MCF 10A (cell line): ENCODE data around the gene HMGCS2. TPM values are rescaled to one million over a fixed set of nuclear protein-coding genes. Genes with fewer than 3 reads are reported as not detected.

Source experiments
- Bru-seq: library from RNA; stranded (reverse); fragments of 400-500 nt; gene quantifications from one replicate; lab custom pipeline; 2021; lab: Mats Ljungman, UMichigan
- BruChase-seq, 2 experiments: library from RNA; stranded (reverse); fragments of 400-500 nt; gene quantifications; one replicate each; lab custom pipeline; 2021; lab: Mats Ljungman, UMichigan
- BruUV-seq: library from RNA; stranded (reverse); fragments of 400-500 nt; replicated peaks from 2 replicates; lab custom pipeline; 2021; lab: Mats Ljungman, UMichigan
- CTCF ChIA-PET: fragments of 300-600 bp; sonication (Branson Sonifier 250); formaldehyde crosslinking; extraction: SDS; loops from one replicate; lab custom pipeline; 2021; ENCODE audit warnings: antibody characterized with exemption, inconsistent platforms; lab: Yijun Ruan, JAX
- POLR2A ChIA-PET: fragments of 300-600, 350-650 bp; sonication (Branson Sonifier 250); formaldehyde crosslinking; extraction: SDS; loops from one replicate; lab custom pipeline; 2020; ENCODE audit warnings: antibody characterized with exemption, inconsistent platforms; lab: Yijun Ruan, JAX
- DNase-seq: peaks from one replicate; pipeline ENCODE4 v3.0.0-alpha.2; 2018; ENCODE audit not compliant: unreplicated experiment
- H3K27ac Mint-ChIP-seq: one replicate; pipeline ENCODE4 v1.8.0; 2022; ENCODE audit warnings: mild to moderate bottlenecking, low read depth, mixed read lengths; ENCODE audit not compliant: unreplicated experiment
- H3K27me3 Mint-ChIP-seq: one replicate; pipeline ENCODE4 v1.8.0; 2022; ENCODE audit warnings: mixed read lengths; ENCODE audit not compliant: insufficient read depth, unreplicated experiment
- H3K36me3 Mint-ChIP-seq: one replicate; pipeline ENCODE4 v1.8.0; 2022; ENCODE audit warnings: mild to moderate bottlenecking, moderate library complexity, mixed read lengths; ENCODE audit not compliant: insufficient read depth, unreplicated experiment
- H3K4me1 Mint-ChIP-seq: one replicate; pipeline ENCODE4 v1.8.0; 2022; ENCODE audit warnings: mixed read lengths; ENCODE audit not compliant: insufficient read depth, unreplicated experiment
- H3K4me3 Mint-ChIP-seq: one replicate; pipeline ENCODE4 v1.8.0; 2022; ENCODE audit warnings: mild to moderate bottlenecking, moderate library complexity, mixed read lengths; ENCODE audit not compliant: unreplicated experiment
- H3K9me3 Mint-ChIP-seq: one replicate; pipeline ENCODE4 v1.8.0; 2022; ENCODE audit warnings: mixed read lengths; ENCODE audit not compliant: unreplicated experiment
- intact Hi-C: fragments of 100-400 bp; cut with micrococcal nuclease; formaldehyde crosslinking; loops from 2 replicates; pipeline ENCODE4 v1.14.1; 2022
- long read RNA-seq: library from polyadenylated mRNA; stranded (forward); transcript quantifications from one replicate; pipeline ENCODE4 v2.0.0, GENCODE V29; 2022
- total RNA-seq: library from RNA; stranded (reverse); gene quantifications from 2 replicates; pipeline ENCODE4 v1.2.3, GENCODE V29; 2022
- TF ChIP-seq, protein P1 (sequence below): fragments of 200-600 bp; IDR thresholded peaks from one replicate; pipeline ENCODE4 v1.8.0; 2022; ENCODE audit warnings: antibody characterized with exemption, mild to moderate bottlenecking; ENCODE audit not compliant: unreplicated experiment

HMGCS2 gene
- total RNA-seq (not detected in 2 replicates), Bru-seq, nascent RNA (not detected), BruChase-seq, experiment 1, labeled RNA remaining after a 6-hour chase (not detected), BruChase-seq, experiment 2, labeled RNA remaining after a 2-hour chase (not detected)
- long read RNA-seq: 0 reads

DNA sequence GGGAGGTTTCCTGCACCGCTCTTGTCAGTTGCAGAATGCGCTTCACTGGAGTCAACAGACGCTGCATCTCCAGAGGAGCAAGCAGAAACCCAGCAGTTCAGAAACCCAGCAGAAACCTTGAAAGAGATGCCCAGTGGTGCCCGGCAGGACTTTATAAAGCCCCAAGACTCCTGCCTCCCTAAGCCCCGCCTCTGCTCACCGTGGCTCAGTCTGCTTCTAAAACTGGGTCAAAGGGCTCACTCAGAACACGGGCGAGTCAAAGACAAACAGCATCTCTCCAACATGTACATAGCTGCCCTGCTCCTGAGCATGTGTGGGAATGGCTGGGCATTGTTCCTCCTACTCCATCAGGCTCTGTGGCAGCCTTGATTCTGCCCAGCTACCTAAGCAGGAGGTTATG, at the start of gene HMGCS2:
Gene HMGCS2 (minus strand): TSS at position 128 of the 400 bp plus-strand sequence. CDS start 61 bp downstream, at position 67.
- H3K27ac Mint-ChIP-seq: no peak within 1 kb of the TSS
- DNase-seq: no peak
- TF ChIP-seq, protein P1, sequence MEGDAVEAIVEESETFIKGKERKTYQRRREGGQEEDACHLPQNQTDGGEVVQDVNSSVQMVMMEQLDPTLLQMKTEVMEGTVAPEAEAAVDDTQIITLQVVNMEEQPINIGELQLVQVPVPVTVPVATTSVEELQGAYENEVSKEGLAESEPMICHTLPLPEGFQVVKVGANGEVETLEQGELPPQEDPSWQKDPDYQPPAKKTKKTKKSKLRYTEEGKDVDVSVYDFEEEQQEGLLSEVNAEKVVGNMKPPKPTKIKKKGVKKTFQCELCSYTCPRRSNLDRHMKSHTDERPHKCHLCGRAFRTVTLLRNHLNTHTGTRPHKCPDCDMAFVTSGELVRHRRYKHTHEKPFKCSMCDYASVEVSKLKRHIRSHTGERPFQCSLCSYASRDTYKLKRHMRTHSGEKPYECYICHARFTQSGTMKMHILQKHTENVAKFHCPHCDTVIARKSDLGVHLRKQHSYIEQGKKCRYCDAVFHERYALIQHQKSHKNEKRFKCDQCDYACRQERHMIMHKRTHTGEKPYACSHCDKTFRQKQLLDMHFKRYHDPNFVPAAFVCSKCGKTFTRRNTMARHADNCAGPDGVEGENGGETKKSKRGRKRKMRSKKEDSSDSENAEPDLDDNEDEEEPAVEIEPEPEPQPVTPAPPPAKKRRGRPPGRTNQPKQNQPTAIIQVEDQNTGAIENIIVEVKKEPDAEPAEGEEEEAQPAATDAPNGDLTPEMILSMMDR: no peak
- H3K9me3 Mint-ChIP-seq: no peaks in the 10 kb centered on the region
- H3K27me3 Mint-ChIP-seq: no peaks in the 10 kb centered on the region
- intact Hi-C loops: no loop called here
- H3K4me3 Mint-ChIP-seq: no peak within 1 kb of the TSS
- H3K36me3 Mint-ChIP-seq: no peaks in the 10 kb centered on the region
- BruUV-seq: no TSS peak
- POLR2A ChIA-PET: no interaction called here
- CTCF ChIA-PET: interaction anchor here (0.7 to 2.1 kb wide), 2 partner anchors 18 to 25 kb away, joined by 4 to 10 read pairs; no protein-coding TSS in a partner anchor
- H3K4me1 Mint-ChIP-seq: peaks cover 5% of the 10 kb centered on the region

DNA sequence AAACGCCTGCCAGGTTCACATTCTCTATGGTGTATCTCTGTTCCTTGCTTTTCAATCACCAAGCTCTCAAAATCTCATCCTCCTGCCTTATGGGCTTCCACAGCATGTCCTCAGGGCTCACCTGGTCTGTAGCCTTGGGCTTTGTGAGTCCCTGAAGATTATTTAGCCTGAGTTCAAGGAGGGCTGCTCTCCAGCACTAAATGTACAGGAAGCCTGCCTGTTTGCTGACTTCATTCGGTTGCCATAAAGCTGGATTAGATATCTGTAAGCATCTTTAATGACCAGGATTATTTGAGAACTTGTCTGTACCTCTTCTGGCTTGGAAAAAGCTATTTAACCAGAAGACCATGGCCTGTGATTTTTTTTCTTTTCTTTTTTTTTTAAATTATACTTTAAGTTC, 49.5 kb upstream of the HMGCS2 start:
- BruUV-seq: no TSS peak
- Mint-ChIP-seq H3K36me3 (no peaks in the 10 kb centered on the region), H3K27me3 (no peaks in the 10 kb centered on the region), H3K4me1 (no peaks in the 10 kb centered on the region), H3K4me3 (no peak overlapping the region), H3K27ac (no peak overlapping the region), H3K9me3 (no peaks in the 10 kb centered on the region)
- POLR2A ChIA-PET: no interaction called here
- intact Hi-C loops: no loop called here
- no peak for DNase-seq
- CTCF ChIA-PET: interaction anchor here (0.9 to 1.3 kb wide), 4 partner anchors 9 to 109 kb away, joined by 3 to 6 read pairs (median 4); no protein-coding TSS in a partner anchor
- TF ChIP-seq, protein P1: no peak

DNA sequence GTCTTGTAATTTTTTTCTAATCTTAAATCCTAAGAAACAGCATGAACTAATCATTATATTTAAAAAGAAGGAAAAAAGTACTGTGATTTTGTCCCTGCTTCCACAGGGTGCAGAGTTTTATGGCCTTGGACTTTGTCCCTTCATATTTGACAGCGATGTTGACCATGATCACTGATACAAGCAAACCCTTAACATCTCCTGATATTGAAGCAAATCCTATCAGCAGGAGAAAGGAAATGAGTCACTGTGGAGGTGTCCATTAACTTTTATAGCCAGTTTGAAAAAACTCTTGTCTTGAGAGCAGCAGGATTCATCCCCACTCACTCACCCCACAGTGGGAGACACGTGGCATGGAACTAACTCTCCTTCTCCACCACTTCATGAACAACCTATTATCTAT, 47.7 kb upstream of the HMGCS2 start:
- no peak overlapping the region for H3K4me3 Mint-ChIP-seq
- H3K9me3 Mint-ChIP-seq: no peaks in the 10 kb centered on the region
- H3K36me3 Mint-ChIP-seq: no peaks in the 10 kb centered on the region
- BruUV-seq: no TSS peak
- ChIA-PET POLR2A (interaction anchor here (1.2 kb wide), 1 partner anchor 8 kb away, joined by 3 read pairs; no protein-coding TSS in a partner anchor), CTCF (no interaction called here)
- TF ChIP-seq, protein P1: no peak
- peaks cover 10% of the 10 kb centered on the region for H3K27me3 Mint-ChIP-seq
- no peaks in the 10 kb centered on the region for H3K4me1 Mint-ChIP-seq
- no peak for DNase-seq
- H3K27ac Mint-ChIP-seq: no peak overlapping the region
- intact Hi-C loops: no loop called here

DNA sequence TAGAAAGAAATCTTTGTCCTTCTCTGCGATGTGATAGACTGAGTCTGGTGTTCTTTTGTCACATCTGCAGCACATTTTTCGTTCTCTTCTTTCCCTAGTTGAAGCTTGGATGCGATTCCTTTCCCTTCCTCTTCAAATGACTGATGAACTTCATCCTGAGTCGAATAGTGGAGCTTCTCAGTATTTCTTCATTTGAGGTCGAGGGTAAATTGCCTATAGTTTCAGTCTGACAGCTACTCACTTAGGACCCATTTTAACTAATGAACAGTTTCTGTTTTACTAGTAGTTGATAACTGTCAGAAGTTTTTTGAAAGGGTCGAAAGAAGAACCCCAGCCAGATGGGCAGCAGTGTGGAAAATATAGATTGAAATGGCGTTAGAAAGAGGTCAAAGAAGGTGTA, 47.2 kb upstream of the HMGCS2 start:
- H3K27me3 Mint-ChIP-seq: peaks cover 12% of the 10 kb centered on the region
- BruUV-seq: no TSS peak
- H3K27ac Mint-ChIP-seq: no peak overlapping the region
- no peak for DNase-seq
- no peaks in the 10 kb centered on the region for H3K9me3 Mint-ChIP-seq
- no peak overlapping the region for H3K4me3 Mint-ChIP-seq
- TF ChIP-seq, protein P1: no peak
- intact Hi-C loops: no loop called here
- CTCF ChIA-PET: interaction anchor here (0.8 kb wide), 1 partner anchor 72 kb away, joined by 4 read pairs; no protein-coding TSS in a partner anchor
- H3K4me1 Mint-ChIP-seq: no peaks in the 10 kb centered on the region
- POLR2A ChIA-PET: interaction anchor here (0.6 to 1.2 kb wide), 2 partner anchors 8 to 111 kb away, joined by 3 to 4 read pairs; no protein-coding TSS in a partner anchor
- no peaks in the 10 kb centered on the region for H3K36me3 Mint-ChIP-seq
